ENCODE data around the gene RBM25. TPM values are rescaled to one million over a fixed set of nuclear protein-coding genes. Genes with fewer than 3 reads are reported as not detected.
"Not testable (repeated sequence)": the region's sequence is repeated elsewhere in the genome, so short reads cannot be mapped to it uniquely, and the experiment has no call there.

RBM25 gene
- total RNA-seq, result 10 to 100 TPM; 52.7 to 75.8 TPM

- intact Hi-C loops (cut with DNase I), result no loop called here
- ATAC-seq, result peak; percentile 99
- H3K36me3 ChIP-seq (replicated peaks in 1 of 2; ENCODE audit: insufficient read depth in 1 of 2, low read depth in 2 of 2), result no peaks in the 10 kb centered on the region
- H3K27me3 ChIP-seq, result no peaks in the 10 kb centered on the region
- DNase-seq, result peak; percentile 96 to 99 (median 98)
- 0% methylated on average over 2 to 55 of the region's 57 CpGs for WGBS, 2 donors
- peak within 1 kb of the TSS; percentile 56 to 88 for H3K4me3 ChIP-seq
- no peaks in the 10 kb centered on the region for H3K9me3 ChIP-seq
- H3K27ac ChIP-seq, result peak within 1 kb of the TSS; percentile 74 to 93 (median 89)
- H3K4me1 ChIP-seq, result peaks cover 32% of the 10 kb centered on the region
- TF ChIP-seq CTCF (IDR thresholded peaks at IDR 0.05) (no peak), POLR2A (IDR thresholded peaks at IDR 0.05) (peak; percentile 96 to 99 (median 99))
Observed at GRCh38 chr14:73058224-73058921, at the start of gene RBM25. TSS of gene RBM25 (plus strand) at chr14:73058534. CDS start at chr14:73071642, 13,108 bp downstream.

- H3K4me3 ChIP-seq; H3K27ac ChIP-seq; DNase-seq; ATAC-seq; H3K4me1 ChIP-seq; H3K9me3 ChIP-seq; intact Hi-C loops (cut with DNase I); H3K36me3 ChIP-seq (replicated peaks in 1 of 2; ENCODE audit: insufficient read depth in 1 of 2, low read depth in 2 of 2); H3K27me3 ChIP-seq: not testable (repeated sequence)
- 84 to 93% methylated on average over 7 of the region's 7 CpGs for WGBS, 2 donors
Observed at GRCh38 chr14:73011189-73011588, 47.1 kb upstream of the RBM25 start.

- DNase-seq (no peak), ATAC-seq (no peak)
- no peaks in the 10 kb centered on the region for H3K27me3 ChIP-seq
- no peak overlapping the region for H3K4me3 ChIP-seq
- no peaks in the 10 kb centered on the region for H3K4me1 ChIP-seq
- no peak overlapping the region for H3K27ac ChIP-seq
- 88 to 95% methylated on average over 2 of the region's 2 CpGs for WGBS, 2 donors
- TF ChIP-seq CTCF (IDR thresholded peaks at IDR 0.05), result no peak
- no peak for TF ChIP-seq POLR2A (IDR thresholded peaks at IDR 0.05)
- H3K9me3 ChIP-seq, result no peaks in the 10 kb centered on the region
- H3K36me3 ChIP-seq (replicated peaks in 1 of 2; ENCODE audit: insufficient read depth in 1 of 2, low read depth in 2 of 2), result no peaks in the 10 kb centered on the region
- intact Hi-C loops (cut with DNase I), result no loop called here
Observed at GRCh38 chr14:73014105-73014504, 44.2 kb upstream of the RBM25 start.

GRCh38 chr14:73015552-73015951, 42.8 kb upstream of the RBM25 start:
- DNase-seq, H3K27ac ChIP-seq: not testable (repeated sequence)
- 94 to 98% methylated on average over 14 of the region's 14 CpGs for WGBS, 2 donors

GRCh38 chr14:73016011-73016410, 42.3 kb upstream of the RBM25 start:
- H3K27me3 ChIP-seq; H3K36me3 ChIP-seq (replicated peaks in 1 of 2; ENCODE audit: insufficient read depth in 1 of 2, low read depth in 2 of 2); H3K9me3 ChIP-seq; intact Hi-C loops (cut with DNase I); DNase-seq; H3K27ac ChIP-seq; H3K4me1 ChIP-seq; ATAC-seq; H3K4me3 ChIP-seq: not testable (repeated sequence)
- 88 to 94% methylated on average over 10 of the region's 10 CpGs for WGBS, 2 donors

More at GRCh38 chr14:73015552-73015951, 42.8 kb upstream of the RBM25 start:
- ATAC-seq; H3K4me1 ChIP-seq; H3K27me3 ChIP-seq; H3K36me3 ChIP-seq (replicated peaks in 1 of 2; ENCODE audit: insufficient read depth in 1 of 2, low read depth in 2 of 2); H3K9me3 ChIP-seq; intact Hi-C loops (cut with DNase I); H3K4me3 ChIP-seq: not testable (repeated sequence)

- Histone ChIP-seq H3K4me3 (no peak overlapping the region), H3K27me3 (no peaks in the 10 kb centered on the region), H3K27ac (no peak overlapping the region), H3K36me3 (replicated peaks in 1 of 2; ENCODE audit: insufficient read depth in 1 of 2, low read depth in 2 of 2) (peaks cover 0 to 2% of the 10 kb centered on the region in 2 donors), H3K4me1 (peaks cover 27% of the 10 kb centered on the region), H3K9me3 (no peaks in the 10 kb centered on the region)
- intact Hi-C loops (cut with DNase I), result no loop called here
- ATAC-seq (no peak), DNase-seq (no peak)
- TF ChIP-seq POLR2A (IDR thresholded peaks at IDR 0.05) (no peak), CTCF (IDR thresholded peaks at IDR 0.05) (no peak)
- 89 to 99% methylated on average over 4 of the region's 4 CpGs for WGBS, 2 donors
Observed at GRCh38 chr14:73022051-73022450, 36.3 kb upstream of the RBM25 start.

All from body of pancreas (tissue), 4 donors.